SK-N-SH (cell line): Measurements from ENCODE around the gene AMPD2. TPM values are rescaled to one million over a fixed set of nuclear protein-coding genes. Genes with fewer than 3 reads are reported as not detected.

ENCODE experiments used
- CTCF ChIA-PET: fragments of 300-600, 350-600 bp; formaldehyde crosslinking; extraction: SDS; loops from one replicate; lab custom pipeline; 2021; lab: Yijun Ruan, JAX
- POLR2A ChIA-PET: fragments of 350-600 bp; sonication (Branson Sonifier 250); formaldehyde crosslinking; extraction: SDS; loops from one replicate; lab custom pipeline; 2020; ENCODE audit warnings: antibody characterized with exemption, inconsistent platforms; lab: Yijun Ruan, JAX
- DNase-seq: peaks from one replicate; pipeline ENCODE4 v3.0.0; 2012
- H2AFZ ChIP-seq: fragments of 200-600 bp; sonication (generic); 2 replicates; pipeline ENCODE4 v1.8.1; 2016; ENCODE audit warnings: antibody characterized with exemption, mild to moderate bottlenecking, low read depth
- H3F3A ChIP-seq: fragments of 200-600 bp; sonication (generic); replicated peaks from 2 replicates; pipeline ENCODE3; 2016; ENCODE audit warnings: antibody characterized with exemption, mild to moderate bottlenecking; ENCODE audit not compliant: insufficient read depth
- H3K27ac ChIP-seq, 2 experiments: fragments of 200-500 bp in 1 of 2; fragments of 200-600 bp in 1 of 2; sonication (Bioruptor generic) in 1 of 2; sonication (generic), shearing (Covaris generic) in 1 of 2; 2 replicates each; pipeline versions ENCODE4 v1.5.1 to v1.6.1; 2014 to 2016; ENCODE audit warnings: low read depth in 2 of 2, inconsistent platforms in 1 of 2, low read length in 1 of 2, mild to moderate bottlenecking in 1 of 2, mixed read lengths in 1 of 2
- H3K27me3 ChIP-seq: fragments of 200-600 bp; sonication (generic), shearing (Covaris generic); 2 replicates; pipeline ENCODE4 v1.6.1; 2016; ENCODE audit warnings: mixed run types; ENCODE audit not compliant: insufficient read depth
- H3K36me3 ChIP-seq, 2 experiments: fragments of 200-500 bp in 1 of 2; fragments of 200-600 bp in 1 of 2; sonication (Bioruptor generic) in 1 of 2; sonication (generic) in 1 of 2; replicated peaks in 1 of 2; 2 replicates each; pipeline versions ENCODE3 to v1.5.1; 2014 to 2016; ENCODE audit warnings: low read length in 1 of 2, mild to moderate bottlenecking in 1 of 2; ENCODE audit not compliant: insufficient read depth in 2 of 2, control insufficient read depth in 1 of 2
- H3K4me1 ChIP-seq, 2 experiments: fragments of 200-500 bp in 1 of 2; fragments of 200-600 bp in 1 of 2; sonication (Bioruptor generic) in 1 of 2; sonication (generic), shearing (Covaris generic) in 1 of 2; 2 replicates each; pipeline versions ENCODE4 v1.5.1 to v1.6.1; 2014 to 2016; ENCODE audit warnings: low read depth in 1 of 2, low read length in 1 of 2, mixed run types in 1 of 2; ENCODE audit not compliant: insufficient read depth in 2 of 2, control insufficient read depth in 1 of 2
- H3K4me2 ChIP-seq: fragments of 200-600 bp; sonication (generic), shearing (Covaris generic); 2 replicates; pipeline ENCODE4 v1.6.1; 2017; ENCODE audit warnings: mixed run types
- H3K4me3 ChIP-seq, 2 experiments: fragments of 200-500 bp in 1 of 2; fragments of 200-600 bp in 1 of 2; sonication (Bioruptor generic) in 1 of 2; sonication (generic), shearing (Covaris generic) in 1 of 2; 2 replicates each; pipeline versions ENCODE4 v1.5.1 to v1.8.1; 2014 to 2016; ENCODE audit warnings: low read depth in 2 of 2, inconsistent platforms in 1 of 2, low read length in 1 of 2, mild to moderate bottlenecking in 1 of 2, mixed read lengths in 1 of 2, moderate library complexity in 1 of 2
- H3K79me2 ChIP-seq: fragments of 200-600 bp; sonication (generic); 2 replicates; pipeline ENCODE4 v1.8.1; 2017; ENCODE audit warnings: mild to moderate bottlenecking; ENCODE audit not compliant: insufficient read depth
- H3K9ac ChIP-seq: fragments of 200-600 bp; sonication (generic); 2 replicates; pipeline ENCODE4 v1.6.1; 2017; ENCODE audit warnings: mixed run types
- H3K9me2 ChIP-seq: fragments of 200-600 bp; sonication (generic); 2 replicates; pipeline ENCODE4 v1.6.1; 2017; ENCODE audit warnings: mixed run types
- H3K9me3 ChIP-seq: fragments of 200-600 bp; sonication (generic); 2 replicates; pipeline ENCODE4 v1.6.1; 2017; ENCODE audit warnings: mixed run types, mild to moderate bottlenecking, moderate library complexity
- H4K20me1 ChIP-seq: fragments of 200-600 bp; sonication (generic); 2 replicates; pipeline ENCODE4 v1.6.1; 2017; ENCODE audit warnings: mild to moderate bottlenecking, mixed run types; ENCODE audit not compliant: insufficient read depth
- FOSL2 ChIP-seq: IDR thresholded peaks from 2 replicates; pipeline ENCODE4 v1.4.0; 2012; ENCODE audit warnings: low read depth, mild to moderate bottlenecking, moderate library complexity, borderline replicate concordance
- GABPA ChIP-seq: IDR thresholded peaks from 2 replicates; pipeline ENCODE4 v1.4.0; 2012; ENCODE audit warnings: low read depth, mild to moderate bottlenecking
- GATA2 ChIP-seq: sonication (generic); formaldehyde crosslinking; IDR thresholded peaks from 2 replicates; pipeline ENCODE4 v1.5.0; 2020; ENCODE audit warnings: mild to moderate bottlenecking, missing genetic modification reagents
- NFIC ChIP-seq: IDR thresholded peaks from 2 replicates; pipeline ENCODE4 v1.4.0; 2012; ENCODE audit warnings: borderline replicate concordance
- RAD21 ChIP-seq: IDR thresholded peaks from 2 replicates; pipeline ENCODE4 v1.6.1; 2012; ENCODE audit warnings: mild to moderate bottlenecking, low read length
- TAF1 ChIP-seq: IDR thresholded peaks from 2 replicates; pipeline ENCODE4 v1.6.1; 2012; ENCODE audit warnings: low read depth, mild to moderate bottlenecking, low read length, moderate library complexity, borderline replicate concordance
- WGBS: methylation state at CpG from one replicate; pipeline ENCODE4 v1.1.6; 2017; ENCODE audit warnings: low lambda C conversion rate; 5-methylcytosine and 5-hydroxymethylcytosine counted together
- polyA plus RNA-seq, 3 experiments: library from polyadenylated mRNA; depleted of rRNA; stranded (reverse); fragments of >200 nt; gene quantifications; 2 replicates each; pipeline ENCODE4 v1.2.3, GENCODE V29; 2012
- TF ChIP-seq, protein P1 (sequence below): fragments of 200-600 bp; sonication (generic); IDR thresholded peaks from 2 replicates; pipeline ENCODE4 v1.6.1; 2017; ENCODE audit warnings: antibody characterized with exemption, mild to moderate bottlenecking, moderate library complexity
- TF ChIP-seq, protein P2 (sequence below): IDR thresholded peaks from 2 replicates; pipeline ENCODE4 v1.4.0; 2012; ENCODE audit warnings: low read depth, borderline replicate concordance

AMPD2 gene
- polyA plus RNA-seq, 1 of the 3 experiments (the other 2 are of a cell fraction) = 59.1 TPM

DNA sequence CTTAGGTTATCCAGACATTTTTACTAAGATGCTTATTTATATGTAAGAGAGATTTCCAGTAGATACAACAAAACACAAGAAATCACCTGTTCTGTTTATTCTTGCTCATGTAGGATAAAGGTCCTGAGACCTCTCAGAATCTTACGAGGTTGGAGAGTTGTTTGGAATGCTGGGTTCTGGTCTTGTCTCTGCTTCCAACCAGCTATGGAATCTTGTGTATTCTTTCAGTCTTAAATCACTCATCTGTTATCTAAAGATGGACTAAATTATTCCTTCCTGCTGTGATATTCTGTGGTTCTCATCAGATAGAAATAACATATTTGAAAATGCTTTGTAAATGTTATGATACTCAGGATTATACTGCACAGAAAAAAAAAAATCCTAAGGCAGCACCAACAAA, 21.5 kb upstream of the AMPD2 start:
- Histone ChIP-seq H3K27me3 (no peaks in the 10 kb centered on the region), H3K9ac (no peak overlapping the region), H3F3A (no peaks in the 10 kb centered on the region)
- POLR2A ChIA-PET = interaction anchor here (0.9 kb wide), 1 partner anchor 18 kb away, joined by 3 read pairs; no protein-coding TSS in a partner anchor
- no peak for TF ChIP-seq GABPA
- no peak for TF ChIP-seq FOSL2
- TF ChIP-seq RAD21 = no peak
- no peak for TF ChIP-seq NFIC
- TF ChIP-seq GATA2 (CRISPR knock-in tag) = no peak
- TF ChIP-seq, all 33 proteins: peak for 0
- H4K20me1 ChIP-seq = no peaks in the 10 kb centered on the region
- H2AFZ ChIP-seq = no peak overlapping the region
- peaks cover 48 to 58% of the 10 kb centered on the region in 2 experiments for H3K36me3 ChIP-seq
- H3K79me2 ChIP-seq = peaks cover 20% of the 10 kb centered on the region; the same call in 1 of the 2 replicates
- H3K4me3 ChIP-seq = no peak overlapping the region
- 91% methylated on average over 1 of the region's 1 CpG for WGBS
- no peak for DNase-seq
- peaks cover 0 to 11% of the 10 kb centered on the region in 2 experiments; a peak in 1 of 4 replicates for H3K4me1 ChIP-seq
- H3K9me2 ChIP-seq = no peaks in the 10 kb centered on the region
- H3K27ac ChIP-seq = no peak overlapping the region
- H3K9me3 ChIP-seq = no peaks in the 10 kb centered on the region
- no peak overlapping the region for H3K4me2 ChIP-seq
- CTCF ChIA-PET = interaction anchor here (0.7 to 1.7 kb wide), 9 partner anchors 14 to 65 kb away, joined by 3 to 6 read pairs (median 3); no protein-coding TSS in a partner anchor

DNA sequence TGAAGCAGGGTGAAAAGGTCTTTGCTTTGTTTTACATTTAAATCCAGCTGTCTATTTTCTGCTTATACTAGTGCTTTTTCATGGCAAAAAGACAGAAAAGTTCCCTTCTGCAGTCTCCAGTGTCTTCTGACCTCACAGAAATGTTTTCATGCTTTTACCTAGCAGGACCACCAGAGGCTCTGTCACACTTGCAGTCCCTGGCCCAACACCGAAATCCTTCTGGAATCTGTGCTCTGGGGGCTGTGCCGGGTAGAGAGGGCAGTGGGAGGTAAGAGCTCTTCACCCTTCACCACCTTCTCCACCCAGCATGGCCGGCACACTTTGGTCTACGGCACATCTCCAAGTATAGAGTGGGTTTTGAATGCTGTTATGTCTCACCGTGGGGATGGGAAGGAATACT, 21.0 kb upstream of the AMPD2 start:
- H4K20me1 ChIP-seq = no peaks in the 10 kb centered on the region
- ChIA-PET POLR2A (no interaction called here), CTCF (interaction anchor here (1.0 to 2.2 kb wide), 5 partner anchors 13 to 51 kb away, joined by 3 to 6 read pairs (median 4); no protein-coding TSS in a partner anchor)
- no peaks in the 10 kb centered on the region for H3F3A ChIP-seq
- no peaks in the 10 kb centered on the region for H3K9me3 ChIP-seq
- DNase-seq = peak; percentile 6
- no peak overlapping the region for H3K27ac ChIP-seq
- peaks cover 0 to 11% of the 10 kb centered on the region in 2 experiments; a peak in 1 of 4 replicates for H3K4me1 ChIP-seq
- H3K4me3 ChIP-seq = no peak overlapping the region
- H3K4me2 ChIP-seq = no peak overlapping the region
- peaks cover 44 to 58% of the 10 kb centered on the region in 2 experiments for H3K36me3 ChIP-seq
- TF ChIP-seq, protein P1, sequence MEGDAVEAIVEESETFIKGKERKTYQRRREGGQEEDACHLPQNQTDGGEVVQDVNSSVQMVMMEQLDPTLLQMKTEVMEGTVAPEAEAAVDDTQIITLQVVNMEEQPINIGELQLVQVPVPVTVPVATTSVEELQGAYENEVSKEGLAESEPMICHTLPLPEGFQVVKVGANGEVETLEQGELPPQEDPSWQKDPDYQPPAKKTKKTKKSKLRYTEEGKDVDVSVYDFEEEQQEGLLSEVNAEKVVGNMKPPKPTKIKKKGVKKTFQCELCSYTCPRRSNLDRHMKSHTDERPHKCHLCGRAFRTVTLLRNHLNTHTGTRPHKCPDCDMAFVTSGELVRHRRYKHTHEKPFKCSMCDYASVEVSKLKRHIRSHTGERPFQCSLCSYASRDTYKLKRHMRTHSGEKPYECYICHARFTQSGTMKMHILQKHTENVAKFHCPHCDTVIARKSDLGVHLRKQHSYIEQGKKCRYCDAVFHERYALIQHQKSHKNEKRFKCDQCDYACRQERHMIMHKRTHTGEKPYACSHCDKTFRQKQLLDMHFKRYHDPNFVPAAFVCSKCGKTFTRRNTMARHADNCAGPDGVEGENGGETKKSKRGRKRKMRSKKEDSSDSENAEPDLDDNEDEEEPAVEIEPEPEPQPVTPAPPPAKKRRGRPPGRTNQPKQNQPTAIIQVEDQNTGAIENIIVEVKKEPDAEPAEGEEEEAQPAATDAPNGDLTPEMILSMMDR = 0 out of 2 replicates have a peak, but pooled peaks have one; percentile 18
- no peak for TF ChIP-seq TAF1
- TF ChIP-seq, protein P2, sequence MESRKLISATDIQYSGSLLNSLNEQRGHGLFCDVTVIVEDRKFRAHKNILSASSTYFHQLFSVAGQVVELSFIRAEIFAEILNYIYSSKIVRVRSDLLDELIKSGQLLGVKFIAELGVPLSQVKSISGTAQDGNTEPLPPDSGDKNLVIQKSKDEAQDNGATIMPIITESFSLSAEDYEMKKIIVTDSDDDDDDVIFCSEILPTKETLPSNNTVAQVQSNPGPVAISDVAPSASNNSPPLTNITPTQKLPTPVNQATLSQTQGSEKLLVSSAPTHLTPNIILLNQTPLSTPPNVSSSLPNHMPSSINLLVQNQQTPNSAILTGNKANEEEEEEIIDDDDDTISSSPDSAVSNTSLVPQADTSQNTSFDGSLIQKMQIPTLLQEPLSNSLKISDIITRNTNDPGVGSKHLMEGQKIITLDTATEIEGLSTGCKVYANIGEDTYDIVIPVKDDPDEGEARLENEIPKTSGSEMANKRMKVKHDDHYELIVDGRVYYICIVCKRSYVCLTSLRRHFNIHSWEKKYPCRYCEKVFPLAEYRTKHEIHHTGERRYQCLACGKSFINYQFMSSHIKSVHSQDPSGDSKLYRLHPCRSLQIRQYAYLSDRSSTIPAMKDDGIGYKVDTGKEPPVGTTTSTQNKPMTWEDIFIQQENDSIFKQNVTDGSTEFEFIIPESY = no peak
- WGBS = 91% methylated on average over 3 of the region's 5 CpGs
- no peaks in the 10 kb centered on the region for H3K27me3 ChIP-seq
- H3K79me2 ChIP-seq = peaks cover 16% of the 10 kb centered on the region; the same call in 1 of the 2 replicates
- no peaks in the 10 kb centered on the region for H3K9me2 ChIP-seq
- H2AFZ ChIP-seq = no peak overlapping the region
- no peak overlapping the region for H3K9ac ChIP-seq
